HEK293 (cell line): Measurements from ENCODE around the gene RASSF10.

Experiments
- CTCF ChIA-PET: fragments of 350-600 bp; formaldehyde crosslinking; extraction: SDS; loops from one replicate; lab custom pipeline; 2021; ENCODE audit warnings: antibody characterized with exemption; lab: Yijun Ruan, JAX
- POLR2A ChIA-PET: fragments of 300-600 bp; formaldehyde crosslinking; extraction: SDS; loops from one replicate; lab custom pipeline; 2020; ENCODE audit warnings: antibody characterized with exemption, inconsistent platforms; lab: Yijun Ruan, JAX
- H3K27ac ChIP-seq: fragments of 200-500 bp; sonication (Bioruptor generic); 2 replicates; pipeline ENCODE4 v1.5.1; 2014; ENCODE audit warnings: low read depth, low read length, control low read depth, inconsistent platforms; ENCODE audit errors: extremely low read depth
- H3K36me3 ChIP-seq, 2 experiments: fragments of 200-500 bp in 1 of 2; sonication (Bioruptor generic) in 1 of 2; 1 replicate in 1 of 2; 2 replicates in 1 of 2; pipeline ENCODE4 v1.5.1; 2014 to 2017; ENCODE audit warnings: inconsistent platforms in 2 of 2, low read length in 2 of 2; ENCODE audit not compliant: control insufficient read depth in 2 of 2, insufficient read depth in 1 of 2
- H3K4me1 ChIP-seq: fragments of 200-500 bp; sonication (Bioruptor generic); 2 replicates; pipeline ENCODE4 v1.5.1; 2014; ENCODE audit warnings: mild to moderate bottlenecking, low read length, inconsistent platforms; ENCODE audit not compliant: control insufficient read depth, insufficient read depth
- H3K4me3 ChIP-seq: 2 replicates; pipeline ENCODE4 v1.5.1; 2011; ENCODE audit warnings: low read depth, mild to moderate bottlenecking, control low read depth, low read length, moderate library complexity
- H3K9me3 ChIP-seq: fragments of 200-500 bp; sonication (Bioruptor generic); 2 replicates; pipeline ENCODE4 v1.5.1; 2014; ENCODE audit warnings: low read depth, low read length, inconsistent platforms; ENCODE audit not compliant: control insufficient read depth, insufficient read depth
- HOXD13 ChIP-seq: sonication (generic); formaldehyde crosslinking; IDR thresholded peaks from 2 replicates; pipeline ENCODE4 v1.8.0; 2022; ENCODE audit warnings: missing genetic modification reagents, borderline replicate concordance
- KLF8 ChIP-seq: fragments of 450-650 bp; formaldehyde crosslinking; IDR thresholded peaks from 2 replicates; pipeline ENCODE4 v1.5.1; 2016; ENCODE audit warnings: missing biosample characterization, missing genetic modification characterization
- SP7 ChIP-seq: fragments of 450-650 bp; formaldehyde crosslinking; IDR thresholded peaks from 2 replicates; pipeline ENCODE4 v1.5.1; 2016; ENCODE audit warnings: missing biosample characterization, missing genetic modification characterization
- TCF7L2 ChIP-seq: IDR thresholded peaks from 2 replicates; pipeline ENCODE4 v1.6.1; 2011; ENCODE audit warnings: low read depth, mild to moderate bottlenecking, inconsistent platforms, low read length, moderate library complexity, borderline replicate concordance
- WT1 ChIP-seq: fragments of 450-650 bp; formaldehyde crosslinking; IDR thresholded peaks from 2 replicates; pipeline ENCODE4 v1.5.1; 2016; ENCODE audit warnings: missing biosample characterization, missing genetic modification characterization
- ZBTB48 ChIP-seq: fragments of 450-650 bp; formaldehyde crosslinking; IDR thresholded peaks from 2 replicates; pipeline ENCODE4 v1.5.1; 2016; ENCODE audit warnings: missing biosample characterization, missing genetic modification characterization
- ZFHX2 ChIP-seq: fragments of 450-650 bp; formaldehyde crosslinking; conservative IDR thresholded peaks from 2 replicates; pipeline ENCODE4 v1.5.1; 2016; ENCODE audit warnings: missing biosample characterization, missing genetic modification characterization
- ZFP41 ChIP-seq: fragments of 450-650 bp; formaldehyde crosslinking; IDR thresholded peaks from 2 replicates; pipeline ENCODE4 v1.5.1; 2016; ENCODE audit warnings: missing biosample characterization, missing genetic modification characterization, borderline replicate concordance
- ZNF114 ChIP-seq: fragments of 450-650 bp; formaldehyde crosslinking; IDR thresholded peaks from 2 replicates; pipeline ENCODE4 v1.5.0; 2017; ENCODE audit warnings: missing biosample characterization, missing genetic modification characterization
- ZNF16 ChIP-seq: fragments of 450-650 bp; formaldehyde crosslinking; IDR thresholded peaks from 2 replicates; pipeline ENCODE4 v1.5.1; 2016; ENCODE audit warnings: low read depth, missing biosample characterization, missing genetic modification characterization
- ZNF223 ChIP-seq: fragments of 450-650 bp; formaldehyde crosslinking; IDR thresholded peaks from 2 replicates; pipeline ENCODE4 v1.5.1; 2016; ENCODE audit warnings: missing biosample characterization, missing genetic modification characterization
- ZNF239 ChIP-seq: fragments of 450-650 bp; formaldehyde crosslinking; IDR thresholded peaks from 2 replicates; pipeline ENCODE4 v1.5.1; 2016; ENCODE audit warnings: missing biosample characterization, missing genetic modification characterization
- ZNF350 ChIP-seq: fragments of 450-650 bp; formaldehyde crosslinking; IDR thresholded peaks from 2 replicates; pipeline ENCODE4 v1.5.0; 2017; ENCODE audit warnings: missing biosample characterization, mild to moderate bottlenecking, missing genetic modification characterization
- ZNF426 ChIP-seq: fragments of 450-650 bp; formaldehyde crosslinking; IDR thresholded peaks from 2 replicates; pipeline ENCODE4 v1.5.1; 2017; ENCODE audit warnings: missing biosample characterization, missing genetic modification characterization, mild to moderate bottlenecking, inconsistent platforms, moderate library complexity
- ZNF473 ChIP-seq: fragments of 450-650 bp; formaldehyde crosslinking; IDR thresholded peaks from 2 replicates; pipeline ENCODE4 v1.5.1; 2017; ENCODE audit warnings: missing biosample characterization, missing genetic modification characterization
- ZNF501 ChIP-seq: fragments of 450-650 bp; formaldehyde crosslinking; IDR thresholded peaks from 2 replicates; pipeline ENCODE4 v1.5.1; 2016; ENCODE audit warnings: missing biosample characterization, missing genetic modification characterization
- ZNF514 ChIP-seq: fragments of 450-650 bp; formaldehyde crosslinking; IDR thresholded peaks from 2 replicates; pipeline ENCODE4 v1.5.1; 2016; ENCODE audit warnings: missing biosample characterization, missing genetic modification characterization
- ZNF530 ChIP-seq: fragments of 450-650 bp; formaldehyde crosslinking; IDR thresholded peaks from 2 replicates; pipeline ENCODE4 v1.5.1; 2016; ENCODE audit warnings: low read depth, missing biosample characterization, missing genetic modification characterization
- ZNF670 ChIP-seq: fragments of 450-650 bp; formaldehyde crosslinking; IDR thresholded peaks from 2 replicates; pipeline ENCODE4 v1.5.1; 2016; ENCODE audit warnings: missing biosample characterization, missing genetic modification characterization, low read depth
- ZNF701 ChIP-seq: fragments of 450-650 bp; formaldehyde crosslinking; IDR thresholded peaks from 2 replicates; pipeline ENCODE4 v1.5.1; 2016; ENCODE audit warnings: missing biosample characterization, missing genetic modification characterization
- ZNF777 ChIP-seq: fragments of 450-650 bp; formaldehyde crosslinking; IDR thresholded peaks from 2 replicates; pipeline ENCODE4 v1.5.1; 2017; ENCODE audit warnings: missing biosample characterization, missing genetic modification characterization, borderline replicate concordance
- ZNF792 ChIP-seq: fragments of 450-650 bp; formaldehyde crosslinking; IDR thresholded peaks from 2 replicates; pipeline ENCODE4 v1.5.1; 2016; ENCODE audit warnings: missing biosample characterization, missing genetic modification characterization
- TF ChIP-seq, protein P1 (sequence below): fragments of 450-650 bp; formaldehyde crosslinking; IDR thresholded peaks from 2 replicates; pipeline ENCODE4 v1.5.1; 2016; ENCODE audit warnings: missing biosample characterization, missing genetic modification characterization
- TF ChIP-seq, protein P2 (sequence below): fragments of 450-650 bp; formaldehyde crosslinking; conservative IDR thresholded peaks from 2 replicates; pipeline ENCODE4 v1.5.1; 2016; ENCODE audit warnings: low read depth, missing biosample characterization, missing genetic modification characterization
- TF ChIP-seq, protein P3 (sequence below): fragments of 450-650 bp; formaldehyde crosslinking; IDR thresholded peaks from 2 replicates; pipeline ENCODE4 v1.5.1; 2016; ENCODE audit warnings: missing biosample characterization, missing genetic modification characterization, borderline replicate concordance

Gene RASSF10

DNA sequence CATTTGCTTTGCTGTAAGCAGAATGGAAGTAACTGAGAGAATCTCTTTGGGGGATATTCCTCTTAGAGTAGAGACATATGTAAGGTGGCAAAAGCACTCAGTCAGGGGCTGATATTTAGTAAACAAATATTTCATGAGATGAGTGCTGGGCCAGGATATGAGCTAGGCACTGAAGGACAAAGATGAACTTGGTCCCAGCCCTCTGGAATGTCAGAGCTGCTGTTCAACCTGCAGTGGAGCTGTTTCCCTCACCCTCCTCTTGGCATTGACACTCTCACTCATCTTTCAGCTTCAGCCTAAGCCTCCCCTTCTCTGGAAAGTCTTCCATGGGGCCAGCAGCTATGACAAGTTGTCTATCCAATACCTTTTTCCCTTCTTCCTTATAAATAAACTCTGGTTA is 22.2 kb downstream of the RASSF10 start (continued):
- TF ChIP-seq, protein P1, sequence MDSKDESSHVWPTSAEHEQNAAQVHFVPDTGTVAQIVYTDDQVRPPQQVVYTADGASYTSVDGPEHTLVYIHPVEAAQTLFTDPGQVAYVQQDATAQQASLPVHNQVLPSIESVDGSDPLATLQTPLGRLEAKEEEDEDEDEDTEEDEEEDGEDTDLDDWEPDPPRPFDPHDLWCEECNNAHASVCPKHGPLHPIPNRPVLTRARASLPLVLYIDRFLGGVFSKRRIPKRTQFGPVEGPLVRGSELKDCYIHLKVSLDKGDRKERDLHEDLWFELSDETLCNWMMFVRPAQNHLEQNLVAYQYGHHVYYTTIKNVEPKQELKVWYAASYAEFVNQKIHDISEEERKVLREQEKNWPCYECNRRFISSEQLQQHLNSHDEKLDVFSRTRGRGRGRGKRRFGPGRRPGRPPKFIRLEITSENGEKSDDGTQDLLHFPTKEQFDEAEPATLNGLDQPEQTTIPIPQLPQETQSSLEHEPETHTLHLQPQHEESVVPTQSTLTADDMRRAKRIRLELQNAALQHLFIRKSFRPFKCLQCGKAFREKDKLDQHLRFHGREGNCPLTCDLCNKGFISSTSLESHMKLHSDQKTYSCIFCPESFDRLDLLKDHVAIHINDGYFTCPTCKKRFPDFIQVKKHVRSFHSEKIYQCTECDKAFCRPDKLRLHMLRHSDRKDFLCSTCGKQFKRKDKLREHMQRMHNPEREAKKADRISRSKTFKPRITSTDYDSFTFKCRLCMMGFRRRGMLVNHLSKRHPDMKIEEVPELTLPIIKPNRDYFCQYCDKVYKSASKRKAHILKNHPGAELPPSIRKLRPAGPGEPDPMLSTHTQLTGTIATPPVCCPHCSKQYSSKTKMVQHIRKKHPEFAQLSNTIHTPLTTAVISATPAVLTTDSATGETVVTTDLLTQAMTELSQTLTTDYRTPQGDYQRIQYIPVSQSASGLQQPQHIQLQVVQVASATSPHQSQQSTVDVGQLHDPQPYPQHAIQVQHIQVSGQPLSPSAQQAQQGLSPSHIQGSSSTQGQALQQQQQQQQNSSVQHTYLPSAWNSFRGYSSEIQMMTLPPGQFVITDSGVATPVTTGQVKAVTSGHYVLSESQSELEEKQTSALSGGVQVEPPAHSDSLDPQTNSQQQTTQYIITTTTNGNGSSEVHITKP (tag by site-specific recombination) = no peak
- TF ChIP-seq ZFP41 (tag by site-specific recombination) (no peak), ZNF514 (tag by site-specific recombination) (no peak), ZNF239 (no peak), ZNF16 (tag by site-specific recombination) (no peak)
- TF ChIP-seq, protein P2, sequence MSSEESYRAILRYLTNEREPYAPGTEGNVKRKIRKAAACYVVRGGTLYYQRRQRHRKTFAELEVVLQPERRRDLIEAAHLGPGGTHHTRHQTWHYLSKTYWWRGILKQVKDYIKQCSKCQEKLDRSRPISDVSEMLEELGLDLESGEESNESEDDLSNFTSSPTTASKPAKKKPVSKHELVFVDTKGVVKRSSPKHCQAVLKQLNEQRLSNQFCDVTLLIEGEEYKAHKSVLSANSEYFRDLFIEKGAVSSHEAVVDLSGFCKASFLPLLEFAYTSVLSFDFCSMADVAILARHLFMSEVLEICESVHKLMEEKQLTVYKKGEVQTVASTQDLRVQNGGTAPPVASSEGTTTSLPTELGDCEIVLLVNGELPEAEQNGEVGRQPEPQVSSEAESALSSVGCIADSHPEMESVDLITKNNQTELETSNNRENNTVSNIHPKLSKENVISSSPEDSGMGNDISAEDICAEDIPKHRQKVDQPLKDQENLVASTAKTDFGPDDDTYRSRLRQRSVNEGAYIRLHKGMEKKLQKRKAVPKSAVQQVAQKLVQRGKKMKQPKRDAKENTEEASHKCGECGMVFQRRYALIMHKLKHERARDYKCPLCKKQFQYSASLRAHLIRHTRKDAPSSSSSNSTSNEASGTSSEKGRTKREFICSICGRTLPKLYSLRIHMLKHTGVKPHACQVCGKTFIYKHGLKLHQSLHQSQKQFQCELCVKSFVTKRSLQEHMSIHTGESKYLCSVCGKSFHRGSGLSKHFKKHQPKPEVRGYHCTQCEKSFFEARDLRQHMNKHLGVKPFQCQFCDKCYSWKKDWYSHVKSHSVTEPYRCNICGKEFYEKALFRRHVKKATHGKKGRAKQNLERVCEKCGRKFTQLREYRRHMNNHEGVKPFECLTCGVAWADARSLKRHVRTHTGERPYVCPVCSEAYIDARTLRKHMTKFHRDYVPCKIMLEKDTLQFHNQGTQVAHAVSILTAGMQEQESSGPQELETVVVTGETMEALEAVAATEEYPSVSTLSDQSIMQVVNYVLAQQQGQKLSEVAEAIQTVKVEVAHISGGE (tag by site-specific recombination) = no peak

DNA sequence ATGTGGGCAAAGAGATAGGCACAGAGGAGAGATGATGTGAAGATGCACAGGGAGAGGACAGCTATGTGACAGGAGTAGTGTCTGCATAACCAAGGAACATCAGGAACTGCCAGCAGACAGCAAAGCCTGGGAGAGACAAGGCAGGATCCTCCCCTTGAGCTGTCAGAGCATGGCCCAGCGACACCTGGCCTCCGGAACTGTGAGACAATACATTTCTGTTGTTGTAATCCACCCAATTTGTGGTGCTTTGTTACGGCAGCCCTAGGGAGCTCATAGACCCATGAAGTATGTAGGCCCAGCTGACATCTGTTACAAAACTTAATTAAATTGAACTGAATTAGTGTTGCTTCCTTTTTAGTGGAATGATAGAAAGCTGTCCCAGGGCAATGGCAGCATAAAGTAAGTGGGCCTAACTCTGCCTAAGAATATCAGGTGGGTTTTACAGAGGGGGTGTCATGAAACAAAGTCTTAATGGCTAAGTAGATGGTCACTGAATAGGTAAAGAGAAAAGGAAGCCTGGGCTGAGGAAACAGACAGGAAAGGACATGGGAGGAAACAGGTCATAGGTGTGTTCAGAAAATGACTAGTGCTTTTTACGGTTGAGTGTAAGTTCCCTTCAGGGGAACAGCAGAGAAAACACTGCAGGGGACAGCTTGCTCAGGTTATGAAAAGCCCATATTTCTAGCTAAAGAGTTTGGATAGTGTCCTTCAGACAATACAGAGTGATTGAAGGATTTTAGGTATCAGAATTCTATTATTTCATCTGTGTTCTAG is 24.8 kb downstream of the RASSF10 start:
- TF ChIP-seq ZNF350 (tag by site-specific recombination) (no peak), ZNF223 (tag by site-specific recombination) (no peak), KLF8 (no peak), ZNF701 (no peak), ZNF501 (no peak), ZNF792 (tag by site-specific recombination) (no peak), HOXD13 (no peak), WT1 (tag by site-specific recombination) (no peak), ZNF670 (tag by site-specific recombination) (no peak), ZNF530 (tag by site-specific recombination) (no peak), ZNF777 (no peak), TCF7L2 (no peak), SP7 (tag by site-specific recombination) (no peak), ZNF426 (no peak), ZFHX2 (no peak), ZBTB48 (tag by site-specific recombination) (no peak), ZNF114 (tag by site-specific recombination) (no peak), ZNF473 (tag by site-specific recombination) (no peak)
- TF ChIP-seq, protein P3, sequence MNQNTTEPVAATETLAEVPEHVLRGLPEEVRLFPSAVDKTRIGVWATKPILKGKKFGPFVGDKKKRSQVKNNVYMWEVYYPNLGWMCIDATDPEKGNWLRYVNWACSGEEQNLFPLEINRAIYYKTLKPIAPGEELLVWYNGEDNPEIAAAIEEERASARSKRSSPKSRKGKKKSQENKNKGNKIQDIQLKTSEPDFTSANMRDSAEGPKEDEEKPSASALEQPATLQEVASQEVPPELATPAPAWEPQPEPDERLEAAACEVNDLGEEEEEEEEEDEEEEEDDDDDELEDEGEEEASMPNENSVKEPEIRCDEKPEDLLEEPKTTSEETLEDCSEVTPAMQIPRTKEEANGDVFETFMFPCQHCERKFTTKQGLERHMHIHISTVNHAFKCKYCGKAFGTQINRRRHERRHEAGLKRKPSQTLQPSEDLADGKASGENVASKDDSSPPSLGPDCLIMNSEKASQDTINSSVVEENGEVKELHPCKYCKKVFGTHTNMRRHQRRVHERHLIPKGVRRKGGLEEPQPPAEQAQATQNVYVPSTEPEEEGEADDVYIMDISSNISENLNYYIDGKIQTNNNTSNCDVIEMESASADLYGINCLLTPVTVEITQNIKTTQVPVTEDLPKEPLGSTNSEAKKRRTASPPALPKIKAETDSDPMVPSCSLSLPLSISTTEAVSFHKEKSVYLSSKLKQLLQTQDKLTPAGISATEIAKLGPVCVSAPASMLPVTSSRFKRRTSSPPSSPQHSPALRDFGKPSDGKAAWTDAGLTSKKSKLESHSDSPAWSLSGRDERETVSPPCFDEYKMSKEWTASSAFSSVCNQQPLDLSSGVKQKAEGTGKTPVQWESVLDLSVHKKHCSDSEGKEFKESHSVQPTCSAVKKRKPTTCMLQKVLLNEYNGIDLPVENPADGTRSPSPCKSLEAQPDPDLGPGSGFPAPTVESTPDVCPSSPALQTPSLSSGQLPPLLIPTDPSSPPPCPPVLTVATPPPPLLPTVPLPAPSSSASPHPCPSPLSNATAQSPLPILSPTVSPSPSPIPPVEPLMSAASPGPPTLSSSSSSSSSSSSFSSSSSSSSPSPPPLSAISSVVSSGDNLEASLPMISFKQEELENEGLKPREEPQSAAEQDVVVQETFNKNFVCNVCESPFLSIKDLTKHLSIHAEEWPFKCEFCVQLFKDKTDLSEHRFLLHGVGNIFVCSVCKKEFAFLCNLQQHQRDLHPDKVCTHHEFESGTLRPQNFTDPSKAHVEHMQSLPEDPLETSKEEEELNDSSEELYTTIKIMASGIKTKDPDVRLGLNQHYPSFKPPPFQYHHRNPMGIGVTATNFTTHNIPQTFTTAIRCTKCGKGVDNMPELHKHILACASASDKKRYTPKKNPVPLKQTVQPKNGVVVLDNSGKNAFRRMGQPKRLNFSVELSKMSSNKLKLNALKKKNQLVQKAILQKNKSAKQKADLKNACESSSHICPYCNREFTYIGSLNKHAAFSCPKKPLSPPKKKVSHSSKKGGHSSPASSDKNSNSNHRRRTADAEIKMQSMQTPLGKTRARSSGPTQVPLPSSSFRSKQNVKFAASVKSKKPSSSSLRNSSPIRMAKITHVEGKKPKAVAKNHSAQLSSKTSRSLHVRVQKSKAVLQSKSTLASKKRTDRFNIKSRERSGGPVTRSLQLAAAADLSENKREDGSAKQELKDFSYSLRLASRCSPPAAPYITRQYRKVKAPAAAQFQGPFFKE = no peak
- Histone ChIP-seq H3K4me3 (no peak overlapping the region), H3K27ac (no peak overlapping the region), H3K4me1 (no peaks in the 10 kb centered on the region), H3K9me3 (no peaks in the 10 kb centered on the region), H3K36me3 (no peaks in the 10 kb centered on the region)
- ChIA-PET CTCF (interaction anchor here (0.6 kb wide), 1 partner anchor 442 kb away, joined by 3 read pairs; no protein-coding TSS in a partner anchor), POLR2A (no interaction called here)
